ENCODE measurements around the gene ZFHX3. TPM values are rescaled to one million over a fixed set of nuclear protein-coding genes. Genes with fewer than 3 reads are reported as not detected.

The ZFHX3 gene
- total RNA-seq, 6 experiments from 2014 or later: 7.1 to 9.4 (median 7.7) TPM

GRCh38 chr16:72896485-72897118 is 151.3 kb downstream of the ZFHX3 start:
- H3K27ac ChIP-seq: no peak overlapping the region
- DNase-seq (no peak), ATAC-seq (peak in 1 of 4 donors; percentile 52)
- H3K9me3 ChIP-seq: no peaks in the 10 kb centered on the region
- H3K36me3 ChIP-seq: no peaks in the 10 kb centered on the region
- H3K4me3 ChIP-seq: no peak overlapping the region
- TF ChIP-seq CTCF (IDR thresholded peaks at IDR 0.05) (no peak), POLR2A (IDR thresholded peaks at IDR 0.05) (no peak)
- WGBS (ENCODE audit: insufficient coverage, low coverage, low lambda C conversion rate, missing lambda C conversion rate): 68% methylated on average over 8 of the region's 12 CpGs
- intact Hi-C loops (cut with DNase I): no loop called here
- peaks cover 0 to 6% (median 0%) of the 10 kb centered on the region in 4 donors for H3K4me1 ChIP-seq
- H3K27me3 ChIP-seq: no peaks in the 10 kb centered on the region

GRCh38 chr16:72895951-72896350 is 152.0 kb downstream of the ZFHX3 start:
- Histone ChIP-seq H3K4me1 (peaks cover 0 to 6% (median 0%) of the 10 kb centered on the region in 4 donors), H3K4me3 (no peak overlapping the region), H3K36me3 (no peaks in the 10 kb centered on the region), H3K27me3 (no peaks in the 10 kb centered on the region), H3K9me3 (no peaks in the 10 kb centered on the region), H3K27ac (no peak overlapping the region)
- DNase-seq: no peak
- TF ChIP-seq POLR2A (IDR thresholded peaks at IDR 0.05) (no peak), CTCF (IDR thresholded peaks at IDR 0.05) (no peak)
- intact Hi-C loops (cut with DNase I): no loop called here
- 76% methylated on average over 6 of the region's 11 CpGs for WGBS (ENCODE audit: insufficient coverage, low coverage, low lambda C conversion rate, missing lambda C conversion rate)
- no peak for ATAC-seq

GRCh38 chr16:72894293-72895151 is 153.4 kb downstream of the ZFHX3 start:
- Histone ChIP-seq H3K4me1 (peaks cover 0 to 6% (median 0%) of the 10 kb centered on the region in 4 donors), H3K4me3 (no peak overlapping the region), H3K27ac (no peak overlapping the region), H3K9me3 (no peaks in the 10 kb centered on the region), H3K36me3 (no peaks in the 10 kb centered on the region), H3K27me3 (no peaks in the 10 kb centered on the region)
- TF ChIP-seq POLR2A (IDR thresholded peaks at IDR 0.05) (no peak), CTCF (IDR thresholded peaks at IDR 0.05) (no peak)
- peak in 1 of 4 donors; percentile 31 for ATAC-seq
- 91% methylated on average over 15 of the region's 18 CpGs for WGBS (ENCODE audit: insufficient coverage, low coverage, low lambda C conversion rate, missing lambda C conversion rate)
- no peak for DNase-seq
- intact Hi-C loops (cut with DNase I): no loop called here

- WGBS (ENCODE audit: insufficient coverage, low coverage, low lambda C conversion rate, missing lambda C conversion rate): 63% methylated on average over 8 of the region's 9 CpGs
These were observed 156.4 kb downstream of the ZFHX3 start for GRCh38 chr16:72891291-72892227.

More at GRCh38 chr16:72891291-72892227, 156.4 kb downstream of the ZFHX3 start:
- H3K4me3 ChIP-seq: no peak overlapping the region
- DNase-seq: no peak
- peaks cover 0 to 8% (median 0%) of the 10 kb centered on the region in 4 donors for H3K36me3 ChIP-seq
- H3K9me3 ChIP-seq: no peaks in the 10 kb centered on the region
- H3K27ac ChIP-seq: no peak overlapping the region
- intact Hi-C loops (cut with DNase I): no loop called here
- H3K27me3 ChIP-seq: no peaks in the 10 kb centered on the region
- TF ChIP-seq POLR2A (IDR thresholded peaks at IDR 0.05) (no peak), CTCF (IDR thresholded peaks at IDR 0.05) (no peak)
- H3K4me1 ChIP-seq: peaks cover 0 to under 1% (median 0%) of the 10 kb centered on the region in 4 donors
- ATAC-seq: no peak

Measured in right lobe of liver (tissue), 6 donors.